ENCODE measurements around the gene IMMT. TPM values are rescaled to one million over a fixed set of nuclear protein-coding genes. Genes with fewer than 3 reads are reported as not detected.

IMMT gene
- total and polyA plus RNA-seq, 9 of the 15 experiments (the other 6 are each of a cell fraction or from before 2014, with no cell fraction given), result 119 to 294 (median 140) TPM

DNA sequence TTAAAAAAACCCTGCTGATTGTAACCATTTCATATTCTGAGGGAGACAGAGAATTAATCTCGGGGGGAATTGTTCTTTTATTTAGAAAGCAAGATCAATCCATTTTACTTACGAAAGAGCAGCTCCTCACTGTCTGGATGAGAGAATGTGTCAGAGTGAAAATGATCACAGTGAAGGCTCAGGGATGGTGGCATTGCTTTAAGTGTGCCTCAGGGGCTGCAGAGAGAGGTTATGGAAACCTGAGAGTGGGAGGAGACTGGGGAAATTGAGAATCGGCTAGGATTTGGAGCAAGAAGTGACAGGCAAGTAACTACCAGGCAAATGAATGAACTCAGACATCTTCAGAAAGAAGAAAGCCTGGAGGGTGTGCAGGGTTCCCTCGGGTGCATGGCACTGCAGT is 38.2 kb upstream of the IMMT start:
- Histone ChIP-seq H3K9me1 (ENCODE audit: control insufficient read depth, insufficient read depth, low read length) (no peaks in the 10 kb centered on the region), H3K27me3 (ENCODE audit: control insufficient read depth in 2 of 2, insufficient read depth in 2 of 2, low read length in 2 of 2) (peaks cover 49 to 75% of the 10 kb centered on the region in 2 experiments), H3K9ac (ENCODE audit: insufficient read depth in 1 of 2, low read depth in 2 of 2, low read length in 2 of 2) (no peak overlapping the region), H3K36me3 (ENCODE audit: control insufficient read depth, insufficient read depth, low read length) (no peaks in the 10 kb centered on the region), H3K4me2 (ENCODE audit: insufficient read depth, low read length) (no peak overlapping the region), H3K4me1 (replicated peaks in 1 of 2; ENCODE audit: control insufficient read depth in 2 of 2, insufficient read depth in 2 of 2, low read length in 2 of 2) (peaks cover 0 to 5% of the 10 kb centered on the region in 2 experiments; a peak in 2 of 5 replicates), H3K9me3 (replicated peaks; ENCODE audit: control insufficient read depth, insufficient read depth, low read depth, low read length) (no peaks in the 10 kb centered on the region), H4K20me1 (replicated peaks; ENCODE audit: control insufficient read depth, insufficient read depth, low read length) (no peaks in the 10 kb centered on the region; the same call in 1 of the 2 replicates), H3K27ac (ENCODE audit: extremely low read depth, low read depth, low read length) (no peak overlapping the region), H2AFZ (ENCODE audit: low read depth, low read length) (no peak overlapping the region), H3K4me3 (no peak overlapping the region), H3K79me2 (ENCODE audit: control insufficient read depth, insufficient read depth, low read length) (no peaks in the 10 kb centered on the region)
- intact Hi-C loops (cut with micrococcal nuclease) (no loop called here), in situ Hi-C loops (cut with MboI) (no loop called here)
- TF ChIP-seq, protein P1, sequence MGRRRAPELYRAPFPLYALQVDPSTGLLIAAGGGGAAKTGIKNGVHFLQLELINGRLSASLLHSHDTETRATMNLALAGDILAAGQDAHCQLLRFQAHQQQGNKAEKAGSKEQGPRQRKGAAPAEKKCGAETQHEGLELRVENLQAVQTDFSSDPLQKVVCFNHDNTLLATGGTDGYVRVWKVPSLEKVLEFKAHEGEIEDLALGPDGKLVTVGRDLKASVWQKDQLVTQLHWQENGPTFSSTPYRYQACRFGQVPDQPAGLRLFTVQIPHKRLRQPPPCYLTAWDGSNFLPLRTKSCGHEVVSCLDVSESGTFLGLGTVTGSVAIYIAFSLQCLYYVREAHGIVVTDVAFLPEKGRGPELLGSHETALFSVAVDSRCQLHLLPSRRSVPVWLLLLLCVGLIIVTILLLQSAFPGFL (CRISPR knock-in tag; IDR thresholded peaks at IDR 0.05), result no peak
- TF ChIP-seq SP2 (IDR thresholded peaks at IDR 0.05; ENCODE audit: extremely low read depth, low read depth, low read length, poor library complexity, severe bottlenecking) (no peak), HDGF (IDR thresholded peaks at IDR 0.05) (no peak), ZFPM2 (CRISPR knock-in tag; IDR thresholded peaks at IDR 0.05) (no peak), ZNF146 (CRISPR knock-in tag; IDR thresholded peaks at IDR 0.05; ENCODE audit: unreplicated experiment) (no peak), RBM22 (IDR thresholded peaks at IDR 0.05; ENCODE audit: low read depth, low read length, poor library complexity, severe bottlenecking) (no peak), TAL1 (IDR thresholded peaks at IDR 0.05) (no peak), TFAM (CRISPR knock-in tag; conservative IDR thresholded peaks at IDR 0.05) (no peak), TAF7 (tag; IDR thresholded peaks at IDR 0.05) (no peak), ZNF79 (CRISPR knock-in tag; IDR thresholded peaks at IDR 0.05; ENCODE audit: low read depth) (no peak), SRSF1 (IDR thresholded peaks at IDR 0.05; ENCODE audit: low read depth, low read length) (no peak), SREBF1 (IDR thresholded peaks at IDR 0.05; ENCODE audit: borderline replicate concordance, low read depth, low read length) (no peak), ZNF232 (CRISPR knock-in tag; IDR thresholded peaks at IDR 0.05) (no peak), ZNF253 (CRISPR knock-in tag; conservative IDR thresholded peaks at IDR 0.05) (no peak), THRAP3 (IDR thresholded peaks at IDR 0.05; ENCODE audit: borderline replicate concordance) (no peak), POLR2H (tag; IDR thresholded peaks at IDR 0.05; ENCODE audit: low read depth) (no peak), TGIF2 (CRISPR knock-in tag; IDR thresholded peaks at IDR 0.05) (no peak)
- ChIA-PET CTCF (ENCODE audit: low intra/inter-chr PET ratio) (no interaction called here), POLR2A (interaction anchor here (0.8 to 1.3 kb wide), 2 partner anchors 17 to 27 kb away, joined by 4 to 7 read pairs; no protein-coding TSS in a partner anchor)
- no peak for DNase-seq (ENCODE audit: extremely low read depth in 1 of 4, low spot score in 3 of 4)
- 5% methylated on average over 4 of the region's 4 CpGs for WGBS (ENCODE audit: insufficient coverage, low coverage, missing lambda C conversion rate)
- ATAC-seq, result no peak
- BruUV-seq (replicated peaks), result no TSS peak
- FAIRE-seq, result no peak

All from K562 (cell line).